BLaER1 (cell line): ENCODE results near the gene PARD6A.

Experiments used
- H3K27ac ChIP-seq: shearing (Covaris generic); formaldehyde crosslinking; 2 replicates; pipeline ENCODE4 v1.8.1; 2022
- H3K27me3 ChIP-seq: shearing (Covaris generic); formaldehyde crosslinking; 2 replicates; pipeline ENCODE4 v1.8.1; 2022
- H3K36me3 ChIP-seq: shearing (Covaris generic); formaldehyde crosslinking; 2 replicates; pipeline ENCODE4 v1.8.1; 2022
- H3K4me1 ChIP-seq: shearing (Covaris generic); formaldehyde crosslinking; 2 replicates; pipeline ENCODE4 v1.8.1; 2022
- H3K4me2 ChIP-seq: shearing (Covaris generic); formaldehyde crosslinking; 2 replicates; pipeline ENCODE4 v1.8.1; 2022
- H3K4me3 ChIP-seq: shearing (Covaris generic); formaldehyde crosslinking; 2 replicates; pipeline ENCODE4 v1.8.1; 2022
- H3K9ac ChIP-seq: shearing (Covaris generic); formaldehyde crosslinking; 2 replicates; pipeline ENCODE4 v1.8.1; 2022
- H3K9me3 ChIP-seq: shearing (Covaris generic); formaldehyde crosslinking; 2 replicates; pipeline ENCODE4 v1.8.1; 2022
- H4K20me1 ChIP-seq: shearing (Covaris generic); formaldehyde crosslinking; 2 replicates; pipeline ENCODE4 v1.8.1; 2022
- Cebpa-rat ChIP-seq: shearing (Covaris generic); IDR thresholded peaks from 2 replicates; pipeline ENCODE4 v1.8.1; 2022

The PARD6A gene

GRCh38 chr16:67707210-67707609 is 46.5 kb downstream of the PARD6A start:
- TF ChIP-seq Cebpa-rat: no peak
- no peak overlapping the region for H3K4me2 ChIP-seq
- no peak overlapping the region for H3K9ac ChIP-seq
- peaks cover 73% of the 10 kb centered on the region for H4K20me1 ChIP-seq
- peaks cover 8% of the 10 kb centered on the region; the same call in 1 of the 2 replicates for H3K4me1 ChIP-seq
- H3K27ac ChIP-seq: no peak overlapping the region
- H3K36me3 ChIP-seq: peaks cover 45% of the 10 kb centered on the region
- H3K9me3 ChIP-seq: peaks cover 5% of the 10 kb centered on the region; the same call in 1 of the 2 replicates
- H3K4me3 ChIP-seq: no peak overlapping the region
- no peaks in the 10 kb centered on the region for H3K27me3 ChIP-seq

DNA sequence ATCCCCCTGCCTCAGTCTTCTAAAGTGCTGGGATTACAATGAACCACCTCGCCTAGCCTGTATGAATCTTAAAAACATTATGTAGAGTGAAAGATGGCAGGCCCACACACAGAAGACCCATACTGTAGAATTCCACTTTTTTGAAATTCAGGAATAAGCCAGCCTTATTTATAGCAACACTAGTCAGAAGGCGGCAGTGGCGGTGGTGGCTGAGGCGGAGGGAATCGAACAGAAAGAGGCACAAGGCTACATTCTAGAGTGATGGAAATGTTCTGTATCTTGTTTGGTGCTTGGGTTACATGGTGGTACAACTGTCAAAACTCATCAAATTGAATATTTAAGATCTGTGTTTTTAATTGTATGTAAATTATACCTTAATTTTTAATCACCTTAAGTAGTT is 47.0 kb downstream of the PARD6A start:
- H3K27ac ChIP-seq: no peak overlapping the region
- H4K20me1 ChIP-seq: peaks cover 67% of the 10 kb centered on the region
- H3K9ac ChIP-seq: no peak overlapping the region
- H3K27me3 ChIP-seq: no peaks in the 10 kb centered on the region
- H3K9me3 ChIP-seq: peaks cover 5% of the 10 kb centered on the region; the same call in 1 of the 2 replicates
- peaks cover 45% of the 10 kb centered on the region for H3K36me3 ChIP-seq
- H3K4me1 ChIP-seq: peaks cover 8% of the 10 kb centered on the region; the same call in 1 of the 2 replicates
- no peak overlapping the region for H3K4me3 ChIP-seq
- no peak for TF ChIP-seq Cebpa-rat
- no peak overlapping the region for H3K4me2 ChIP-seq

DNA sequence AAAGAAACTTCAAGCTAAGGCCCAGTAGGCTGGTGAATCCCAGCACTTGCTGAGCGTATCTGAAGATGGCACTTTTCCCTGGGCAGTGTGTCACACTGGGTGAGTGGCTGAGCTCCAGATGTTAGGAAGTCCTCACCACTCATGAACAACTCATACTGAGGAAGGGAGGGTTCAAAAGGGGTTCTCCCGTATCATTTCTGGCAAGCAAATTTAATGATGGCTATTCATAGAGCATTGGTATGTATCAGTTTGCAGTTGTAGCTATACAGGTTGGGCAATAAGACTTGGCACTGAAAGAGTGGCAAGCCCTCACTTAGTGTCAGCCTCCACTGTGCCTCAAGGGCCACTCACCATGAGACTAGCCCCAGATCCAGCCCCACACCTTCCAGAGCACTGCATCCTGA is 47.6 kb downstream of the PARD6A start:
- H3K27me3 ChIP-seq: no peaks in the 10 kb centered on the region
- peaks cover 51% of the 10 kb centered on the region for H3K36me3 ChIP-seq
- H3K4me2 ChIP-seq: no peak overlapping the region
- H3K9me3 ChIP-seq: peaks cover 5% of the 10 kb centered on the region; the same call in 1 of the 2 replicates
- no peak overlapping the region for H3K4me3 ChIP-seq
- H4K20me1 ChIP-seq: peaks cover 64% of the 10 kb centered on the region
- H3K4me1 ChIP-seq: peaks cover 4% of the 10 kb centered on the region; the same call in 1 of the 2 replicates
- no peak overlapping the region for H3K27ac ChIP-seq
- no peak for TF ChIP-seq Cebpa-rat
- H3K9ac ChIP-seq: no peak overlapping the region

DNA sequence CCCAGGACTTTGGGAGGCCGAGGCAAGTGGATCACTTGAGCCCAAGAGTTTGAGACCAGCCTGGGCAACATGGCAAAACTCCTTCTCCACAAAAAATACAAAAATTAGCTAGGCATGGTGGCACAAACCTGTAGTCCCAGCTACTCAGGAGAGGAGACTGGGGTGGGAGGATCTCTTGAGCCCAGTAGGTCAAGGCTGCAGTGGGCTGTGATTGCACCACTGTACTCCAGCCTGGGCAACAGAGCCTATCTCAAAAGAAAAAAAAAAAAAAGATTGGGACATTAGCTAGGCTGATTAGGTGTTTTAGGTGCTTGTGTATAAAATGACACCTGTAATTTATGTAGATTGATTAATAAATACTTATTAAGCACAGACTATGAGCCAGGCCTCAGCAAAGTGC is 48.3 kb downstream of the PARD6A start:
- Histone ChIP-seq H3K4me3 (no peak overlapping the region), H3K27me3 (no peaks in the 10 kb centered on the region), H3K9me3 (peaks cover 5% of the 10 kb centered on the region; the same call in 1 of the 2 replicates), H3K9ac (no peak overlapping the region), H3K4me1 (peaks cover 3% of the 10 kb centered on the region), H3K36me3 (peaks cover 58% of the 10 kb centered on the region), H4K20me1 (peaks cover 64% of the 10 kb centered on the region), H3K4me2 (no peak overlapping the region), H3K27ac (no peak overlapping the region)
- no peak for TF ChIP-seq Cebpa-rat

- no peak overlapping the region for H3K27ac ChIP-seq
- TF ChIP-seq Cebpa-rat: no peak
- no peaks in the 10 kb centered on the region for H3K27me3 ChIP-seq
- H3K4me1 ChIP-seq: peaks cover 15% of the 10 kb centered on the region
- no peak overlapping the region for H3K4me3 ChIP-seq
- H4K20me1 ChIP-seq: peaks cover 63% of the 10 kb centered on the region
- peaks cover 54% of the 10 kb centered on the region for H3K36me3 ChIP-seq
- peaks cover 5% of the 10 kb centered on the region; the same call in 1 of the 2 replicates for H3K9me3 ChIP-seq
- no peak overlapping the region for H3K4me2 ChIP-seq
- no peak overlapping the region for H3K9ac ChIP-seq
Observed at GRCh38 chr16:67710607-67711006, 49.8 kb downstream of the PARD6A start.
